KOPT-K1 (cell line): ENCODE data around the gene ATXN3.
A peak's percentile ranks its signal among the peaks of the same experiment; 100 is the strongest.

Experiments used
- H3K27ac ChIP-seq: fragments of 200-600 bp; sonication (generic); 2 replicates; pipeline ENCODE4 v1.5.1; 2016; ENCODE audit warnings: antibody characterized with exemption, mild to moderate bottlenecking, low read depth, low read length; ENCODE audit not compliant: poor library complexity, severe bottlenecking
- H3K36me3 ChIP-seq: fragments of 200-600 bp; sonication (generic); 2 replicates; pipeline ENCODE4 v1.5.1; 2017; ENCODE audit warnings: antibody characterized with exemption, mild to moderate bottlenecking, low read length, moderate library complexity; ENCODE audit not compliant: insufficient read depth
- H3K9me3 ChIP-seq: fragments of 200-600 bp; sonication (generic); 2 replicates; pipeline ENCODE4 v1.5.1; 2017; ENCODE audit warnings: antibody characterized with exemption, low read length, mild to moderate bottlenecking; ENCODE audit not compliant: insufficient read depth, poor library complexity, severe bottlenecking

ATXN3 gene

DNA sequence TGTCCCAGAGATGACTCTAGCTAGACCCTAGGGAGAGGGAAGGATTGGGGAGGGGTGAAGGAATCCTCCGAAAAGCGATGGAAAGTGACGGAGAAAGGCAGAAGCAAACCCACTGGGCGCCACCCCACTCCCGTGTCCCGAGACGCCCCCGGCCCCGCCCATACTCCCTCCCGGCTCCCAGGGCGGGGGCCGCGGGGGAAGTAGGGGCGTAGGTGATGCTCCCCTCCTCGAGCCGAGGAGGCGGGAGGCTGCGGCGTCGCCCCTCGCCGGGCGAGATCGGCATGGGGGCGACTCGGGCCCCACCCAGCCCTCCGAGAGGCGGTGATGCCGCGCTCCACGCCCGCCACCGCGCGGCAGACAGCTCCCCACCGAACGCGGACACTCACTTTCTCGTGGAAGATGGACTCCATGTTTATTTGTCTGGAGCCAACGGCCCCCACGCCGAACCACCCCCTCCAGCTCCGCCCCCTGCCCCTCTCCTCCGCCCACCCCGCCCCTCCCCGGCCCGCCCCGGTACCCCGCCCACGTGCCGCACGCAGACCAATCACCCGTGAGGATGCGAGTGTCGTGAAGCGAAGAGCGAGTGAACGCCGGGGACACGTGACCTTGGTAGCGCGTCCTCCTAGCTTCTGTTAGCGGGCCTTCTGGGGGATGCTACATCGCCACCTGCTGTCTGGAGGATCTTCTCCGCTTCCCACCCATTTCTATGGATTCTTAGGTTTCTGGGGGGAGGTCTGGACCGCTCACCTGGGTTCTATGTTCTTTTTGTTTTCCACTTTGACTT, at the start of gene ATXN3:
Gene ATXN3 (minus strand): TSS at position 440 of the 784 bp plus-strand sequence. CDS start 30 bp downstream, at position 410.
- Histone ChIP-seq H3K9me3 (no peaks in the 10 kb centered on the region), H3K36me3 (no peaks in the 10 kb centered on the region), H3K27ac (peak within 1 kb of the TSS; percentile 84)

DNA sequence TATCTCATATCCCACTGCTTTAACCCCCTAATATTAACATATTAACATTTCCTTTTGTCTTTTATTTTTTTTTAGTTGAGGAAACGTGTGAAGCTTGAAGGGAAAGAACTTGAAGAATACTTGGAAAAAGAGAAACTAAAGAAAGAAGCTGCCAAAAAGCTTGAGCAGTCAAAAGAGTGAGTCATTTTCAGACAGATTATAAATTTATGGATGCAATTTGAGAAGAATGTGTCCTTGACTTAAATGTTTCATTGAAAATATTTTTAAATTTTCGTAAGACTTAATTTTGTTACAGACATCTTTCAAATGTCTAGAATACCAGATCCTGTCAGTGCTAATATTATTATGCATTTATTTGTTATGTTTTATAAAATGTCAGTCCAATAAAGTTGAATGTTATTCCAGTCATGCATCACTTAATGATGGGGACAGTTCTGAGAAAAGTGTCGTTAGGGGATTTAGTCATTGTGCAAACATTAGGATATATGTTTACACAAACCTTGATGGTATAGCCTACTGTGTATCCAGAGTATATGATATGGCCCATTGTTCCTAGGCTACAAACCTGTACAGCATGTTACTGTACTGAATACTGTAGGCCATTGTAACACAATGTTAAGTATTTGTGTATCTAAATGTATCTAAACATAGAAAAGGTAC, 48.0 kb upstream of the ATXN3 start:
- Histone ChIP-seq H3K27ac (no peak overlapping the region), H3K9me3 (no peaks in the 10 kb centered on the region), H3K36me3 (peaks cover 94% of the 10 kb centered on the region)

DNA sequence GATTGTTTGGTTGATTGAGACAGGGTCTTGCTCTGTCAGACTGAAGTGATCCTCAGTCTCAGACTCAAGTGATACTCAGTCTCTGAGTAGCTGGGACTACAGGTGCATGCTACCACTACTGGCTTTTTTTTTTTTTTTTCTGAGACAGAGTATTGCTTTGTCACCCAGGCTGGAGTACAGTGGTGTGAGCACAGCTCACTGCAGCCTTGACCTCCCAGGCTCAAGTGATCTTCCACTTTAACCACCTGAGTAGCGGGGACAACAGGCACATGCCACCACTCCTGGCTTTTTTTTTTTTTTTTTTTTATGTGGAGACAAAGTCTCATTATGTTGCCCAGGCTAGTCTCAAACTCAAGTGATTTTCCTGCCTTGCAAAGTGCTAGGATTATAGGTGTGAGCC, 47.2 kb upstream of the ATXN3 start:
- no peak overlapping the region for H3K27ac ChIP-seq
- peaks cover 92% of the 10 kb centered on the region for H3K36me3 ChIP-seq
- H3K9me3 ChIP-seq: no peaks in the 10 kb centered on the region

DNA sequence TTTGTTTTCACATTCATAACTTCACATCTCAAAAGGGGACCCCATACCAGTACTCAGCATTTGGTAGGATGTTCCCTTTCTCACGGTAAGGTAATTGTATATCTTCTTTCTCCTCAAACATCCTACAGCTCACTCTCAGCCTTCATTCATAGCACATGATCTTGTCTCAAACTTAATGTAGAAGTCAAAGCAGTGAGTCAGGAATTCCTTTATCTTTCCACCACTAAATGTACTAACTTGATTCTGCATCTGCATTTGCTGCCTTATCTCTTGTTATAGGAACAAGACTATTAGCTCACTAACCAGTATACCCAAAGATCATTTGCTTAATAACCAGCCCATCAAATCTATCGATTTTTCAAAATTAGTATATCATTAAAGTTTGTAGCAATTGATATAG, 38.3 kb upstream of the ATXN3 start:
- no peaks in the 10 kb centered on the region for H3K9me3 ChIP-seq
- no peak overlapping the region for H3K27ac ChIP-seq
- H3K36me3 ChIP-seq: peaks cover 96% of the 10 kb centered on the region

DNA sequence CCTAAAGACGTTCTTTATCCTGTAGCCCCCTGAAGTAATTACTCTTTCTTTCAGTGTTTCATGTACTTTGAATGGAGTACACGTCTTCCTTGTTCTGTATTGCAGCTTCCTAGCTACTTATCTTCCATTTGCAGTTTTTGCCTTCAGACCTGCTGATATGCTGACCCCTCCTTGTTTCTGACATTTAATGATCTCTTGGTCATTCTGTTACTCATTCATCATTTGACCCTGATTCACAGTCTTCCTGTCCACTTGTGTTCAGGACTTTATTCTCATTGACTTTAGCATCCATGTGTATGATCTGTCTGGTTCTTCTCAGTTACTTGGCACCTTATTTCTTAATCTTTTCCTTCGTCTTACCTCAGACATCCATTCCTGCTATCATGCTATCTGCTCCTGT, 37.6 kb upstream of the ATXN3 start:
- no peak overlapping the region for H3K27ac ChIP-seq
- H3K36me3 ChIP-seq: peaks cover 96% of the 10 kb centered on the region

DNA sequence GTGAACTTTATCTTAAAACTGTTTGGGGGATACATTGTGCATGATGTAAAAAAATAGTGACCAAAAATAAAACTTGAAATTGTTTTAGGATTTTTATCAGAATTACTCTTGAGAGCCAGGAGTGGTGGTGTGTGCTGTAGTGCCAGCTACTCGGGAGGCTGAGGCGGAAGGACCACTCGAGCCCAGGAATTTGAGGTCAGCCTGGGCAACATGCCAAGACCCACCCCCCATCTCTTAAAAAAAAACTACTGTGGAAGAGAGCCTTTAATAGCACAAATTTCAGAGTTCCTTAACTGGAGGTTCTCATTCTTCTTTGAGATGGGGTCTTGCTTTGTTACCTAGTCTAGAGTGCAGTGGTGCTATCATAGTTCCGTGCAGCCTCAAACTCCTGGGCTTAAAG, 36.9 kb upstream of the ATXN3 start:
- H3K36me3 ChIP-seq: peaks cover 98% of the 10 kb centered on the region
- no peaks in the 10 kb centered on the region for H3K9me3 ChIP-seq
- H3K27ac ChIP-seq: no peak overlapping the region

More for the DNA sequence above, 37.6 kb upstream of the ATXN3 start:
- H3K9me3 ChIP-seq: no peaks in the 10 kb centered on the region

DNA sequence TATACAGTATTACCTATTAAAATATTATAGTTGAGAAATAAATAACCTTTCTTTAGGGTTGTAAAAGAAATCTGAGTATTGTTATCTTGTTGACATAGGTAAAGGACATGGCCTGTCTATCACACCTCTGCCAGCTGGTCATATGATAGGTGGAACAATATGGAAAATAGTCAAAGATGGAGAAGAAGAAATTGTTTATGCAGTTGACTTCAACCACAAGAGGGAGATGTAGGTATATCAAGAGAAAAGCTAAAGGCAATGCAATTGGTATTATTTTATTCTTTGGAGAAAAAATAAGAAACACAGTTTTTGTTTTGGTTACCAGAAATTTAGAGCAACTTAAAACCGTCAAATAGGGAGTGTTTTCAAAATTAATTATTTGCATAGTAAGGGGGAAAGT, 28.9 kb upstream of the ATXN3 start:
- H3K9me3 ChIP-seq: no peaks in the 10 kb centered on the region
- peaks cover 99% of the 10 kb centered on the region for H3K36me3 ChIP-seq
- no peak overlapping the region for H3K27ac ChIP-seq

DNA sequence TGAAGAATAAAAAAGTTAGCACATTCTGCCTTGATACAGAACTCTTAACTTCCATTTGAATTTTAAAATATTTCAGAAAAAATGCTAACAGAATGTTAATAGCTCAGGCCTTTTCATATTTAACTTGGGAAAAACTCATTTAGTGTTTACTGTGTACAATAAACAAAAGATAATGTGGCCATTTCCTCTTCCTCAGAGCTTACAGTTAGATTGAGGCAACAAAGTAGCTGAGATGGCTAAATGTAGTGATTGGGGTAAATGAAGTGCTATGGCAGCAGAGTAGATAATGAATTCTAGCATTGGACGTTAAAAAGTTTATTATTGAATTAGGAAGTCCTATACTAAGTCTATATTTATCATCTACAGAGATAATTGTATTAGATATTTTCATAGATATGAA, 28.1 kb upstream of the ATXN3 start:
- peaks cover 99% of the 10 kb centered on the region for H3K36me3 ChIP-seq
- H3K27ac ChIP-seq: no peak overlapping the region
- H3K9me3 ChIP-seq: no peaks in the 10 kb centered on the region

DNA sequence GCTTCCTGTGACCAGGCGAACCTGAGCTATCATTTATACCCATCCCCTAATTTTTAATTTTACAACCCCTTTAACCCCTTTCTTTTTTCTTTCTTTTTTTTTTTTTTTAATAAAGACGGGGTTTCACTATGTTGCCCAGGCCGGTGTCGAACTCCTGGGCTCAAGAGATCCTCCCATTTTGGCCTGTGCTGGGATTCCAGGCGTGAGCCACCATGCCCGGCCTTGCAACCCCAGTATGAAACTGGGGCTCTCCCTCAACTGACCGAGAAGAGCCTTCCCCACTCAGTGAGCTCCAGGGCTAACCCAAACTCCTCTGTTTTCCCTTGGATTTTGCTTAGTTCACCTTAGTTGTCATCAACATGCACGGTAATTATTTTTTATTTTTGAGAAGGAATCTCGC, 16.4 kb upstream of the ATXN3 start:
- Histone ChIP-seq H3K27ac (peak overlapping the region; percentile 92), H3K36me3 (peaks cover 41% of the 10 kb centered on the region), H3K9me3 (no peaks in the 10 kb centered on the region)

DNA sequence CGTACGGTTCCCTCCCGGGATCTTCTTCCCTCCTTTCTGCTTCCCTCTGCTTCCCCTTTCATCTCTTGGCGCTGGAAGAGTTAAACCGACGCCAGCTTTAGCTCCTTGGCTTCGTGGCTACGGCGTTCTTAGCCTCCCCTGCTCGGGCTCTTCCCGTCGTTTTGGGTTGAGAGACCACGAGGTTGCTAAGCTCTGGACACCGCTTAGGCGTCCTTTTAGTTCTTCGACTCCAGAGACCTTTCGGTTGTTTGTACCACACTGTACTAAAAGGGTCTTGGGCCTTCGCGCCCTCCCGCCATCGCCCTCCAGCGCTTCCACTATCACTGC, 15.9 kb upstream of the ATXN3 start:
- Histone ChIP-seq H3K36me3 (peaks cover 41% of the 10 kb centered on the region), H3K27ac (peak overlapping the region; percentile 92)

DNA sequence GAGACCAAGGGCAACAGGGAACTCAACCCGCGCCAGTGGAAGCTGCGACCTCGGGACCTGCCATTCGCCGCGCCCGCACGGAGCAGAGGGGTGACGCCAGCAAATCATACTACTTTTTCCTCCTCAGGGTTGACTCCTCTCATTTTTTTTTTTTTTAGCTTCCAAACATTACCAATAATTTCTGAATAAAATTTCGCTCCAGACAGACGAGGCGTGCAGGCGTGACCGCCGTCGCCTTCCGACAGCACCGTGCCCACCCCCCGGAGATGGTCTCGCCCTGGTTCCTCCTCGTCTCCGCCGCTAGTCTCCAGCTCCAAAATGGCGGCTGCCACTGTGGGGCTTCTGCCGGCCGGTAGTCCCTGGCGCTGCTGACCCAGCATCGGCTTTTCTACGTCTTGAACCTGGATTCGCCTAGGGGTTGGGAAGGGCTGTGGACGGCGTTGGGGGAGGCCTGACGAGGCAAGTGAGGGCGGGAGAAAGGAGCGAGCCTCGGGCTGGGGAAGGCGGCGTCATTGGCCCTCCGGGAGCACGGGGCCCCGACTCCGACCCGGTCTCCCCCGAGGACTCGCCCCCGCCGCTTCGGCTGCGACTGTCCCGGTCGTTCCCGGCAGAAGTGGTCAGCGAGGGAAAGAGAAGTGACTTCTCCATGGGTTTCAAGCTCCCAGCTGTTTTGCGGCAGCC, 15.4 kb upstream of the ATXN3 start, which contains the start of the genes CPSF2 and NDUFB1:
Gene CPSF2 (plus strand): TSS at position 300 of the 681 bp plus-strand sequence. CDS start 9,016 bp downstream, outside the sequence.
Gene NDUFB1 (minus strand): TSS at position 37 of the 681 bp plus-strand sequence. CDS start 4,069 bp downstream, outside the sequence.
- Histone ChIP-seq H3K36me3 (peaks cover 41% of the 10 kb centered on the region), H3K9me3 (no peaks in the 10 kb centered on the region), H3K27ac (peak within 1 kb of the TSS; percentile 92)

More for the DNA sequence above, 15.9 kb upstream of the ATXN3 start:
- no peaks in the 10 kb centered on the region for H3K9me3 ChIP-seq

DNA sequence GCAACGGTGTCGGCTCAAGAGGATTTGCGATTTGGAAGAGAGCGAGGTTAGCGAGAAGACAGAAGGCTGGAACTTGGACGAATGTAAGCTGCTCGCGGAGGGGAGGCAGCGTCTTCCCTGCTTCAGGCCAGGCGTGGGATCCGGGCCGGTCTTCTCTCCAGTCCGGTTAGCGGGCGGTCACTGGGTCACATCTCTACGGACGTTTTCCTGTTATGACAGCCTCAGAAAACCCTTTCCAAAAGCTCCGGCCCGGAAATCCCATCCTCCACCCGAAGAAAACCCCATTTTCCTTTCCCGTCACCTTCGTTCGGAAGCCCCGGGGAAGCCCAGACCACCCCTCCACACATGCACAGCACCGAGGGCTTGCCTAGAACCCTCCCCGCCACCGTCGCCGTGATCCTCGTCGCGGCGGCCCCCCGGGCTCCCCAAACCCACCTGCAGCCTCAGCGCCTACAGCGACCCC, 14.9 kb upstream of the ATXN3 start:
- H3K9me3 ChIP-seq: no peaks in the 10 kb centered on the region
- H3K36me3 ChIP-seq: peaks cover 40% of the 10 kb centered on the region
- peak overlapping the region; percentile 92 for H3K27ac ChIP-seq

DNA sequence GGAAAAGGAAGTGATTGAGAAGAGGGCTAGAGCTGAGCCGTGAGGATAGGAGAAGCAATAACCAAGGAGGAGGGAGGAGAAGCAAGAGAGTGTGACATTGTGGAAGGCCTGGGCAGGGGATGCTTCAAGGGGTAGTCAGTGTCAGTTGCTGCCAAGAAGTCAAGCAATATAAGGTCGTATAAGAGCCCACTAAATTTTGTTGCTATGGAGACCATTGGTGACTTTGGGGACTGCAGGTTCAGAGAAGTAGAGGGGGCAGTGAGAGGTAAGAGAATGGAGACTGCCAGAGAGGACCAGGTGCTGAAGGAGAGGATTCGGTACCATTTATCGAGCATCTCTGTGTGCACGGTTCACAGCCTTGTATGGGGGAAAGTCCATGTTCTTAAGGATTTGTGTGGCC, 3.1 kb upstream of the ATXN3 start:
- Histone ChIP-seq H3K36me3 (no peaks in the 10 kb centered on the region), H3K27ac (peak overlapping the region; percentile 79), H3K9me3 (no peaks in the 10 kb centered on the region)

DNA sequence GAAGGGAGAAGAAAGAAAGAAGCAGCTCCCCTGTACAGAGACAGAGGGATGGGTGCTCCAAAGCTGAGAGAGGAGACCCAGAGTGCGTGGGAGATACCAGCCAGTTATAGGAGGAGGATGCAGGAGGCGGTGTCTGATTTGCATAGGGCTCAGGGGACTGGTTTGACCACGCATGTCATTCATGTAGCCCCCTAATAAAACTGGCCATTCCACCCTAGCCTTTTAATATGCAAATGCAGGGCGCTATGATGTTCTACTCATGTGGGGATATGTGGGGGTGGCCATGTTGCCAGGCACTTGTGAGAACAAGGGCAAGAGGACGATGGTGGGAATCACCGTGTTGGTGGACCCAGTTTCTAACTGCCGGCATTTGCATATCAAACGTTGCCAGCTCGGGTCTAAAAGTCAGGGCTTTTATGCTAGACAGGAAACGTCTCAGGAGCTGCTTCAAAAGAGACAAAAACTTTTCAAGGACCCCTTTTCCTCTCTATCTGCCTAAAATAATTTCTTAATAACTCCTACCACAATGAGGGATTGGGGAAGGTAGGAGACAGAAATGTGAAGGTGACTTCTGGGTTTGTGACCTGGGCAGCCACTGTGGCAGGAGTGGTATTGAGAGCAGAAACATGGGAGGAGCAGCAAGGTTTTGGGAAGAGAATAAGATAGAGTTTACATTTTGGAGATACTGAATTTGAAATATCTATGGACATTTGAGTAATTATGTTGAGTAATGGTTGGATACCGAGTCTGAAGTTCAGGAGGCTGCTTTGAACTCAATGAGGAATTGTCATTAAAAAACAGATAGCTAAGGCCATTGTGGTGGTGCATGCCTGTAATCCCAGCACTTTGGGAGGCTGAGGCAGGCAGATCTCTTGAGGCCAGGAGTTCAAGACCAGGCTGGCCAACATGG, 2.2 kb upstream of the ATXN3 start:
- Histone ChIP-seq H3K36me3 (no peaks in the 10 kb centered on the region), H3K9me3 (no peaks in the 10 kb centered on the region), H3K27ac (peak overlapping the region; percentile 79)
